H9 (cell line): ENCODE data around the gene CREB3L2. TPM values are rescaled to one million over a fixed set of nuclear protein-coding genes. Genes with fewer than 3 reads are reported as not detected.

Source experiments
- DNase-seq: peaks from one replicate; pipeline ENCODE4 v3.0.0-alpha.2; 2017
- H2AFZ ChIP-seq: one replicate; pipeline ENCODE4 v1.6.1; 2013; ENCODE audit warnings: mild to moderate bottlenecking, low read length, control low read depth, moderate library complexity
- H2AK5ac ChIP-seq: 2 replicates; pipeline ENCODE4 v1.6.1; 2013; ENCODE audit warnings: low read length, control low read depth, mixed read lengths; ENCODE audit not compliant: insufficient read length
- H2BK120ac ChIP-seq: one replicate; pipeline ENCODE4 v1.6.1; 2013; ENCODE audit warnings: low read depth, mild to moderate bottlenecking, low read length, control low read depth, inconsistent platforms; ENCODE audit not compliant: poor library complexity, severe bottlenecking
- H2BK12ac ChIP-seq: 2 replicates; pipeline ENCODE4 v1.6.1; 2013; ENCODE audit warnings: low read length, control low read depth, mixed read lengths, low read depth; ENCODE audit not compliant: insufficient read length
- H2BK15ac ChIP-seq: 2 replicates; pipeline ENCODE4 v1.6.1; 2013; ENCODE audit warnings: low read depth, low read length, control low read depth
- H2BK20ac ChIP-seq: one replicate; pipeline ENCODE4 v1.6.1; 2013; ENCODE audit warnings: low read depth, mild to moderate bottlenecking, low read length, control low read depth, inconsistent platforms; ENCODE audit not compliant: poor library complexity, severe bottlenecking
- H2BK5ac ChIP-seq: 2 replicates; pipeline ENCODE4 v1.6.1; 2013; ENCODE audit warnings: low read length, control low read depth, mixed read lengths; ENCODE audit not compliant: insufficient read length
- H3K14ac ChIP-seq: 2 replicates; pipeline ENCODE4 v1.6.1; 2013; ENCODE audit warnings: low read length, control low read depth; ENCODE audit not compliant: insufficient read depth
- H3K18ac ChIP-seq: 2 replicates; pipeline ENCODE4 v1.6.1; 2013; ENCODE audit warnings: low read depth, mild to moderate bottlenecking, mixed read lengths, low read length, control low read depth; ENCODE audit not compliant: insufficient read length
- H3K23ac ChIP-seq: 2 replicates; pipeline ENCODE4 v1.6.1; 2013; ENCODE audit warnings: low read length, control low read depth, mixed read lengths, low read depth; ENCODE audit not compliant: insufficient read length
- H3K23me2 ChIP-seq: 2 replicates; pipeline ENCODE4 v1.6.1; 2013; ENCODE audit warnings: low read depth, mild to moderate bottlenecking, mixed read lengths, low read length, control low read depth; ENCODE audit not compliant: insufficient read length, poor library complexity, severe bottlenecking
- H3K27ac ChIP-seq: 2 replicates; pipeline ENCODE4 v1.5.1; 2013; ENCODE audit warnings: low read length, control low read depth, mixed read lengths, low read depth; ENCODE audit not compliant: insufficient read length
- H3K27me3 ChIP-seq: 2 replicates; pipeline ENCODE4 v1.6.1; 2013; ENCODE audit warnings: low read length, control low read depth, inconsistent platforms; ENCODE audit not compliant: insufficient read depth
- H3K4ac ChIP-seq: 2 replicates; pipeline ENCODE4 v1.6.1; 2013; ENCODE audit warnings: low read depth, mild to moderate bottlenecking, control low read depth, inconsistent platforms, low read length, moderate library complexity
- H3K4me1 ChIP-seq: 2 replicates; pipeline ENCODE4 v1.6.1; 2013; ENCODE audit warnings: low read length, control low read depth, inconsistent platforms; ENCODE audit not compliant: insufficient read depth
- H3K4me2 ChIP-seq: 2 replicates; pipeline ENCODE4 v1.6.1; 2013; ENCODE audit warnings: low read length, control low read depth, mixed read lengths; ENCODE audit not compliant: insufficient read length, insufficient read depth
- H3K56ac ChIP-seq: 2 replicates; pipeline ENCODE4 v1.6.1; 2013; ENCODE audit warnings: low read depth, mild to moderate bottlenecking, mixed read lengths, low read length, control low read depth; ENCODE audit not compliant: insufficient read length
- H3K79me1 ChIP-seq: 2 replicates; pipeline ENCODE4 v1.6.1; 2013; ENCODE audit warnings: low read depth, mild to moderate bottlenecking, moderate library complexity, low read length, control low read depth, inconsistent platforms; ENCODE audit not compliant: insufficient read depth, poor library complexity, severe bottlenecking
- H3K79me2 ChIP-seq: 2 replicates; pipeline ENCODE4 v1.6.1; 2013; ENCODE audit warnings: low read length, control low read depth, inconsistent platforms; ENCODE audit not compliant: insufficient read depth
- H3K9ac ChIP-seq: 2 replicates; pipeline ENCODE4 v1.6.1; 2013; ENCODE audit warnings: low read length, control low read depth, mixed read lengths; ENCODE audit not compliant: insufficient read length; ENCODE audit errors: extremely low read depth
- H3K9me3 ChIP-seq: one replicate; pipeline ENCODE4 v1.6.1; 2013; ENCODE audit warnings: low read depth, low read length, inconsistent platforms; ENCODE audit not compliant: control insufficient read depth
- H3T11ph ChIP-seq: one replicate; pipeline ENCODE4 v1.6.1; 2013; ENCODE audit warnings: mild to moderate bottlenecking, low read length, control low read depth, inconsistent platforms
- H4K20me1 ChIP-seq: one replicate; pipeline ENCODE4 v1.6.1; 2013; ENCODE audit not compliant: control insufficient read depth, insufficient read length, insufficient read depth
- H4K5ac ChIP-seq: 2 replicates; pipeline ENCODE4 v1.6.1; 2013; ENCODE audit warnings: low read depth, mild to moderate bottlenecking, mixed read lengths, low read length, control low read depth; ENCODE audit not compliant: insufficient read length
- H4K8ac ChIP-seq: replicated peaks from 2 replicates; pipeline ENCODE4 v1.6.1; 2013; ENCODE audit warnings: low read length, control low read depth, mixed read lengths, low read depth; ENCODE audit not compliant: insufficient read length
- H4K91ac ChIP-seq: 2 replicates; pipeline ENCODE4 v1.6.1; 2013; ENCODE audit warnings: low read depth, mild to moderate bottlenecking, moderate library complexity, mixed read lengths, low read length, control low read depth; ENCODE audit not compliant: insufficient read length
- H3K27ac Mint-ChIP-seq, 3 experiments: 2 replicates in 2 of 3; 3 replicates in 1 of 3; pipeline ENCODE4 v1.8.0; 2020 to 2021; ENCODE audit warnings: mixed read lengths in 3 of 3, mild to moderate bottlenecking in 1 of 3, moderate library complexity in 1 of 3
- H3K27me3 Mint-ChIP-seq: 2 replicates; pipeline ENCODE4 v1.8.0; 2021; ENCODE audit warnings: low read depth, mild to moderate bottlenecking, moderate library complexity, mixed read lengths
- H3K36me3 Mint-ChIP-seq, 3 experiments: 2 replicates in 2 of 3; 3 replicates in 1 of 3; pipeline ENCODE4 v1.8.0; 2020 to 2021; ENCODE audit warnings: low read depth in 3 of 3, mixed read lengths in 3 of 3; ENCODE audit not compliant: insufficient read depth in 1 of 3
- H3K4me1 Mint-ChIP-seq, 2 experiments: 2 replicates each; pipeline ENCODE4 v1.8.0; 2020; ENCODE audit warnings: mixed read lengths in 2 of 2
- H3K4me3 Mint-ChIP-seq, 2 experiments: 2 replicates in 1 of 2; 3 replicates in 1 of 2; pipeline ENCODE4 v1.8.0; 2020 to 2021; ENCODE audit warnings: mild to moderate bottlenecking in 2 of 2, mixed read lengths in 2 of 2, moderate library complexity in 1 of 2
- H3K9me3 Mint-ChIP-seq, 2 experiments: 2 replicates in 1 of 2; 3 replicates in 1 of 2; pipeline ENCODE4 v1.8.0; 2020; ENCODE audit warnings: mild to moderate bottlenecking in 2 of 2, mixed read lengths in 2 of 2, moderate library complexity in 1 of 2
- CTCF ChIP-seq: fragments of 200-600 bp; sonication (generic); conservative IDR thresholded peaks from 3 replicates; pipeline ENCODE4 v1.8.0; 2021; ENCODE audit warnings: antibody characterized with exemption, mild to moderate bottlenecking
- WGBS: extraction: QIAGEN DNeasy Blood & Tissue Kit; methylation state at CpG from one replicate; pipeline ENCODE4 v1.1.7; 2013; ENCODE audit warnings: missing lambda C conversion rate, low lambda C conversion rate, mixed read lengths; ENCODE audit not compliant: insufficient read length; ENCODE audit errors: extremely low coverage; 5-methylcytosine and 5-hydroxymethylcytosine counted together
- total RNA-seq: library from RNA; stranded (reverse); gene quantifications from 2 replicates; pipeline ENCODE4 v1.2.1, GENCODE V29; 2021

Gene CREB3L2
- total RNA-seq, 1 experiment from 2014 or later = 60.7 TPM

DNA sequence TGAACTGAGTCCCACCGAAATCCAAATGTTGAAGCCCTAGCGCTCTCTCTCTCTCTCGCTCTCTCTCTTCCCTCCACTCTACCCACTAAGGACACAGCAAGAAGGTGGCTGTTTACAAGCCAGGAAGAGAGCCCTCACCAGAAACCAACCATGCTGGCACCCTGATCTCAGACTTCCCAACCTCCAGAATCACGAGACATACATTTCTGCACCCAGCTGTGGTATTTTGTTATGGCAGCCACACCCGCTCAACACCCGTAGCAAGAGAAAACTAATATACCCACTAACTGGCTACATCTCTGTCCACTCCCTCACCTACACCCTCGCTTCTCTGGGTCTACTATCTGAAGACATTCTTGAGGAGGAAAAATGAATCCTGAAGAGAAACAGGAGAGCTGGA is 54.8 kb downstream of the CREB3L2 start:
- no peak overlapping the region for H3K4me2 ChIP-seq

More for the DNA sequence above, 54.8 kb downstream of the CREB3L2 start:
- no peaks in the 10 kb centered on the region for H3K79me1 ChIP-seq
- no peak overlapping the region for H2BK15ac ChIP-seq
- H3K36me3 Mint-ChIP-seq = peaks cover 0 to 10% (median 4%) of the 10 kb centered on the region in 3 experiments; a peak in 3 of 7 replicates
- H4K5ac ChIP-seq = no peak overlapping the region
- H2AK5ac ChIP-seq = no peak overlapping the region
- H3K4me3 Mint-ChIP-seq = no peak overlapping the region
- no peaks in the 10 kb centered on the region for H4K20me1 ChIP-seq
- no peak overlapping the region for H3K9ac ChIP-seq
- H3K23ac ChIP-seq = no peak overlapping the region
- H3K79me2 ChIP-seq = peaks cover 4% of the 10 kb centered on the region; the same call in 1 of the 2 replicates
- no peak overlapping the region for H2BK5ac ChIP-seq
- H2BK120ac ChIP-seq = no peak overlapping the region
- H3K27me3 ChIP-seq = no peaks in the 10 kb centered on the region
- no peak for DNase-seq
- H3K4ac ChIP-seq = no peak overlapping the region
- H3T11ph ChIP-seq = no peak overlapping the region
- WGBS = no CpG with 5 or more reads among the region's 7 CpGs
- H3K4me1 Mint-ChIP-seq = peaks cover 26 to 46% of the 10 kb centered on the region in 2 experiments
- no peaks in the 10 kb centered on the region for H3K9me3 Mint-ChIP-seq
- no peak overlapping the region for H2BK12ac ChIP-seq
- no peak overlapping the region for H3K27ac Mint-ChIP-seq
- no peaks in the 10 kb centered on the region for H3K9me3 ChIP-seq
- H2AFZ ChIP-seq = no peak overlapping the region
- peaks cover 2% of the 10 kb centered on the region; the same call in 1 of the 2 replicates for H3K4me1 ChIP-seq
- no peak for TF ChIP-seq CTCF
- no peaks in the 10 kb centered on the region for H3K23me2 ChIP-seq
- no peak overlapping the region for H3K27ac ChIP-seq
- no peak overlapping the region for H4K91ac ChIP-seq
- H4K8ac ChIP-seq = no peak overlapping the region
- H3K27me3 Mint-ChIP-seq = no peaks in the 10 kb centered on the region
- H2BK20ac ChIP-seq = no peak overlapping the region
- no peak overlapping the region for H3K14ac ChIP-seq
- no peak overlapping the region for H3K56ac ChIP-seq
- no peak overlapping the region for H3K18ac ChIP-seq
